Mammary epithelial cell (primary cell): ENCODE measurements around the gene NBPF3.

Experiments used
- CTCF ChIP-seq, 2 donors: IDR thresholded peaks in 1 of 2; conservative IDR thresholded peaks in 1 of 2; 2 replicates each; pipeline ENCODE4 v1.5.1; 2011 to 2012; ENCODE audit warnings: inconsistent platforms in 2 of 2, low read length in 2 of 2, mild to moderate bottlenecking in 2 of 2, control low read depth in 1 of 2, low read depth in 1 of 2; ENCODE audit not compliant: insufficient read depth in 1 of 2; ENCODE audit errors: extremely low read depth in 1 of 2
- EZH2 ChIP-seq: IDR thresholded peaks from 2 replicates; pipeline ENCODE4 v1.6.1; 2012; ENCODE audit warnings: low read length, inconsistent platforms, borderline replicate concordance

GRCh38 chr1:21532496-21532895, 92.6 kb downstream of the NBPF3 start:
- no peak for TF ChIP-seq CTCF (conservative IDR thresholded peaks at IDR 0.05 in 1 of 2, IDR thresholded peaks at IDR 0.05 in 1 of 2; ENCODE audit: extremely low read depth in 1 of 2, insufficient read depth in 1 of 2, low read depth in 1 of 2, low read length in 2 of 2)
- TF ChIP-seq EZH2 = no peak
